ENCODE results near the gene DCC.

- TF ChIP-seq CTCF (IDR thresholded peaks at IDR 0.05), result no peak
- no peak for TF ChIP-seq POLR2A (IDR thresholded peaks at IDR 0.05)
These were observed 2.5 kb downstream of the DCC start for GRCh38 chr18:52342456-52342855.
